HL-60 (cell line): ENCODE measurements around the gene DCBLD1.

ENCODE experiments used
- DNase-seq, 2 experiments: peaks; one replicate each; pipeline ENCODE4 v3.0.0-alpha.2; 2010 to 2020; ENCODE audit warnings: low read depth in 1 of 2, low spot score in 1 of 2
- H3K27ac ChIP-seq: fragments of 250-450 bp; sonication (Bioruptor Pico); replicated peaks from 2 replicates; pipeline ENCODE4 v1.5.1; 2020; ENCODE audit warnings: mild to moderate bottlenecking, moderate library complexity
- H3K27me3 ChIP-seq: fragments of 250-450 bp; sonication (Bioruptor Pico); 2 replicates; pipeline ENCODE4 v1.5.1; 2021; ENCODE audit warnings: mild to moderate bottlenecking, moderate library complexity; ENCODE audit not compliant: insufficient read depth, poor library complexity, severe bottlenecking
- H3K4me3 ChIP-seq: replicated peaks from 2 replicates; pipeline ENCODE4 v1.5.1; 2011; ENCODE audit warnings: mild to moderate bottlenecking, control low read depth, low read length; ENCODE audit not compliant: insufficient read depth
- CTCF ChIP-seq: IDR thresholded peaks from one replicate; pipeline ENCODE4 v1.5.1; 2011; ENCODE audit warnings: low read length, control low read depth, inconsistent platforms; ENCODE audit not compliant: insufficient read depth
- GABPA ChIP-seq: IDR thresholded peaks from 2 replicates; pipeline ENCODE4 v1.6.1; 2012; ENCODE audit warnings: low read depth
- POLR2AphosphoS5 ChIP-seq: IDR thresholded peaks from 2 replicates; pipeline ENCODE4 v1.6.1; 2012; ENCODE audit warnings: low read depth
- REST ChIP-seq: IDR thresholded peaks from 2 replicates; pipeline ENCODE4 v1.6.1; 2012; ENCODE audit warnings: low read depth; ENCODE audit not compliant: insufficient replicate concordance
- SPI1 ChIP-seq: IDR thresholded peaks from 2 replicates; pipeline ENCODE4 v1.6.1; 2012; ENCODE audit warnings: low read depth, mild to moderate bottlenecking, borderline replicate concordance

The DCBLD1 gene

GRCh38 chr6:117592983-117593759, 110.7 kb downstream of the DCBLD1 start:
- H3K27ac ChIP-seq = no peak overlapping the region
- H3K4me3 ChIP-seq = no peak overlapping the region
- no peak for DNase-seq
- TF ChIP-seq GABPA = no peak
- no peak for TF ChIP-seq CTCF
- no peak for TF ChIP-seq POLR2AphosphoS5
- no peak for TF ChIP-seq SPI1
- TF ChIP-seq REST = no peak
- H3K27me3 ChIP-seq = no peaks in the 10 kb centered on the region

- no peak for DNase-seq
- no peak overlapping the region for H3K27ac ChIP-seq
- no peak for TF ChIP-seq SPI1
- no peak for TF ChIP-seq CTCF
- no peak for TF ChIP-seq GABPA
- no peak for TF ChIP-seq REST
- no peak for TF ChIP-seq POLR2AphosphoS5
- no peak overlapping the region for H3K4me3 ChIP-seq
- H3K27me3 ChIP-seq = no peaks in the 10 kb centered on the region
Measured at GRCh38 chr6:117595099-117595923, 112.8 kb downstream of the DCBLD1 start.

GRCh38 chr6:117597755-117598154, 115.3 kb downstream of the DCBLD1 start:
- DNase-seq = no peak
- TF ChIP-seq SPI1 = no peak
- TF ChIP-seq CTCF = no peak
- no peak for TF ChIP-seq GABPA
- TF ChIP-seq POLR2AphosphoS5 = no peak
- TF ChIP-seq REST = no peak
- Histone ChIP-seq H3K27ac (no peak overlapping the region), H3K4me3 (no peak overlapping the region), H3K27me3 (no peaks in the 10 kb centered on the region)
